Head of caudate nucleus (tissue), 42 donors: Measurements from ENCODE around the gene LRP1.

Experiments used
- DNase-seq, 42 donors: peaks; one replicate each; pipeline versions ENCODE4 v3.0.0 to v3.0.0-alpha.2; 2020 to 2021; ENCODE audit warnings: mixed read lengths in 7 of 42
- intact Hi-C: fragments of 100-400 bp; cut with DNase I; formaldehyde crosslinking; loops from one replicate; pipeline ENCODE4 v1.15.0; 2022

Gene LRP1

DNA sequence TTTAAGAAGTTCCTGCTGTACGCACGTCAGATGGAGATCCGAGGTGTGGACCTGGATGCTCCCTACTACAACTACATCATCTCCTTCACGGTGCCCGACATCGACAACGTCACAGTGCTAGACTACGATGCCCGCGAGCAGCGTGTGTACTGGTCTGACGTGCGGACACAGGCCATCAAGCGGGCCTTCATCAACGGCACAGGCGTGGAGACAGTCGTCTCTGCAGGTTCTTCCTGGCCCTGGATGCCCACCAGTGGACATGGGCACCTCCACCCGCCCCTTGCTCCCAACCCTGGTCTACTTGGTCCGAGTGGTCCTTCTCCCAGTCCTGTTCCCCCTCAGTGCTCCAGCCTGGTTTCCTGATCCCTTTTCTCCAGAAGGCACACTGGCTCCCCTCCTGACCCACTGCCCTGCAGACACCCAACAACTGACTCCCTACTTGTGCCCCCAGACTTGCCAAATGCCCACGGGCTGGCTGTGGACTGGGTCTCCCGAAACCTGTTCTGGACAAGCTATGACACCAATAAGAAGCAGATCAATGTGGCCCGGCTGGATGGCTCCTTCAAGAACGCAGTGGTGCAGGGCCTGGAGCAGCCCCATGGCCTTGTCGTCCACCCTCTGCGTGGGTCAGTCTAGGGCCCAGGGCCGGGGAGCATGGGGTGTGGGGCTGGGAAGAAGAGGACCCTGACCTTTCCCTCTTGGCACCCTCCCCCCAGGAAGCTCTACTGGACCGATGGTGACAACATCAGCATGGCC, 51.2 kb downstream of the LRP1 start:
- intact Hi-C loops: loop anchor here (5.0 kb wide), 1 partner anchor 52 kb away; the partner anchor contains the start of gene LRP1
- no peak for DNase-seq

DNA sequence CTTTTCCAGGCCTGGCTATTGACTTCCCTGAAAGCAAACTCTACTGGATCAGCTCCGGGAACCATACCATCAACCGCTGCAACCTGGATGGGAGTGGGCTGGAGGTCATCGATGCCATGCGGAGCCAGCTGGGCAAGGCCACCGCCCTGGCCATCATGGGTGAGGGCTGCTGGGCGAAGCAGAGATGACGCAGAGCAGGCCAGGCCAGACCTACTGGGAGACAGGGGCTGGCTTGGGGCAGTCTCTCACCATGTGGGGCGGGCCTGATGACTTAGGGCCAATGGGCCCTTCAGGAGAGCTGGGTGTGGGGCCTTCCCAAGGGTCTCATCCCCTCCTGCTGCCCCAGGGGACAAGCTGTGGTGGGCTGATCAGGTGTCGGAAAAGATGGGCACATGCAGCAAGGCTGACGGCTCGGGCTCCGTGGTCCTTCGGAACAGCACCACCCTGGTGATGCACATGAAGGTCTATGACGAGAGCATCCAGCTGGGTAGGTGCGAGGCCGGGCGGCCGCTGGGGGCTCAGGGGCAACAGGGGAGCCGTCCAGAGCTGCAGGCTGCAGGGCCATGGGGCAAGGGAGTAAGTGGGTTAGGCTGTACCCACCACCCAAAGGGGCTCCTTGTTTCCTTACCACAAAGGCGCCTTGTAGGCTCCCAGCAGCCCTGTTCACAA, 52.2 kb downstream of the LRP1 start:
- intact Hi-C loops: loop anchor here (5.0 kb wide), 1 partner anchor 53 kb away; the partner anchor contains the start of gene LRP1

DNA sequence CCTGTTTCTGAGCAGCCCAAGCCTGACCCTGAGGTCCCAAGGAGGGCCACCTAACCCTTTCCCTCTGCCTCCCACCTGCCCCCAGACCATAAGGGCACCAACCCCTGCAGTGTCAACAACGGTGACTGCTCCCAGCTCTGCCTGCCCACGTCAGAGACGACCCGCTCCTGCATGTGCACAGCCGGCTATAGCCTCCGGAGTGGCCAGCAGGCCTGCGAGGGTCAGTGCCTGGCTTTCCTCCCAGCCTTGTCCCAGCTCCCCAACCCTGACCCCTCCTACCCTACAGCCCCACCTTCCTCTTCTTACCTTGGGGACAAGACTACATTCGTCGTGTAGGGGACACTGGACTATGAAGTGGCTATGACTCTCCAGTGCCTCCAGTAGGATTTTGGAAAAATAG, 52.8 kb downstream of the LRP1 start:
- no peak for DNase-seq
- intact Hi-C loops: loop anchor here (5.0 kb wide), 1 partner anchor 54 kb away; the partner anchor contains the start of gene LRP1

More for the DNA sequence above, 52.2 kb downstream of the LRP1 start:
- DNase-seq: no peak

DNA sequence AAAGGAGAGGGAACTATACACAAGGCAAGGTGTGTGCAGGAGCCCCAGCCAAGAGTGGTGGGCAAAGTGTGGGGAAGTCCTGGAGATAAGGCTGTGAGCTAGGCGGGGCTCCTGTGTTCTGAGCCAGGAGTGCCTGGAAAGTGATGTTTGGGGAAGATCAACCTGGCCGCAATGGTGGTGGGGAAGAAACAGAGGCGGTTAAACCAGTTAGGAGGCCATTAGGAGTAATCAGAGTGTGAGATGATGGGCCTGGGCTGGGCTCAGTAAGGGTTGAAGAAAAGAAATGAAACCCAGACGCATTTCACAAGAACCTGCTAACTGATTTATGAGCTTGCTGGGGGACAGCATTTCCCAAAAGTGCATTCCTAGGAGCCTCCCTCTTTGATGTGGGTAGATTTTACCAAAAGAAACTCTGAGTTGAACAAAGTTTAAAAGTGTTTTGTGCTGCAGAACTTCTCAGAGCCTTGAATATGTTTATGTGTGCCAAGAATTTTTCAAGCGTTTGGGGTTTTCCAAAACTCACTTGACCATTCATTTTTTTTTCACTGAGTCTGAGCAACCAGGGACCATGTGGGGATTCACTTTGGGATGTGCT, 53.4 kb downstream of the LRP1 start:
- DNase-seq: no peak
- intact Hi-C loops: loop anchor here (5.0 kb wide), 1 partner anchor 54 kb away; the partner anchor contains the start of gene LRP1

DNA sequence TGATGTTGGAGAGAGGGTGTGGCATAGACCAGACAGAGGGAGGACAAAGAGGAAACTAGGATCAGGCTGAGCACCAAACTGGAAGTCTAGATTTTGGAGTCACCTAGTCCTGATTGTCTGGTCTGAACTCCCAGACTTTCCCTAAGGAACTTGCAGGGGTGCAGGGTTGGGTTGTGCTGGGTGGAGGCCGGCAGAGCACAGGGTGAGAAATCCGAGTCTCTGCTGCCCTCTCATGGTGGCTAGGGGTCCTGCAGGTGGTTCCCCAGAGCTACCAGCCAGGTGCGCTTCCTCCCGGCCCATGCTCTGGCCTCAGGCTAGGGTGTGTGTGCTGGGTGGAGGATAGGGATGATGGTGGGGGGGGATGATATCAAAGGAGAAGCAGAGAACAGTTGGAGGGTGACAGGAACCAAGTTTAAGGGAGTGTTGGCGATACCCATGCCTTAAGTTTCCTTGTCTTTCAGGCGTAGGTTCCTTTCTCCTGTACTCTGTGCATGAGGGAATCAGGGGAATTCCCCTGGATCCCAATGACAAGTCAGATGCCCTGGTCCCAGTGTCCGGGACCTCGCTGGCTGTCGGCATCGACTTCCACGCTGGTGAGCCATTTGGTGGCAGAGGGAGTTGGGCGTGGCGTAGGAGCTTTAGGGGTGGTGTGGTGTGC, 54.8 kb downstream of the LRP1 start:
- DNase-seq: peak; percentile 38 to 90 (median 76)
- intact Hi-C loops: loop anchor here (5.0 kb wide), 1 partner anchor 56 kb away; the partner anchor contains the start of gene LRP1

DNA sequence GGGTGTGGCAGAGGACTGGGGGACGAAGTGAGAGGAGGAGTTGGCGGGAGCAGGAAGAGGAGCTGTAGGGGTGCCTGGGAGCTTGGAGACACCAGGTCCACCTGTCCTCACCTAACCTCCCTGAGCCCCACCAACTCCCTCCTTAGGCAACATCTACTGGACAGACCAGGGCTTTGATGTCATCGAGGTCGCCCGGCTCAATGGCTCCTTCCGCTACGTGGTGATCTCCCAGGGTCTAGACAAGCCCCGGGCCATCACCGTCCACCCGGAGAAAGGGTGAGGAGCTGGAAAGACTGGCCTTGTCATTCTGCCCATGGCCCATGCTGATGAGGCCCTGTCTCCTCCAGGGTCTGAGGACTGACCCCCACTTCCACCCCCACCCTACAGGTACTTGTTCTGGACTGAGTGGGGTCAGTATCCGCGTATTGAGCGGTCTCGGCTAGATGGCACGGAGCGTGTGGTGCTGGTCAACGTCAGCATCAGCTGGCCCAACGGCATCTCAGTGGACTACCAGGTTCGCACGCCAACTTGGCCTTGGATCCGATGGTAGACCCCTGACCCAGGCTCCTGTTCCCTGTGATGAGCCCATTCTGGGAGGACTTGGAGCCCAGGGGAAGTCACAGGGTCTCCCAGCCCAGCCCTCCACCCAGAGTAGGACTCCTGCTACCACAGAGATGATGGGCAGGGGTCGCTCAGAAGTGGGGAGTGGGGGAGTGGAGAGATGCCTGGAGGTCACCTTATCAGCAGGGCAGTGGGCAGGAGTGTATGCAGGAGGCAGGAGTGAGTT, 55.8 kb downstream of the LRP1 start:
- DNase-seq: no peak
- intact Hi-C loops: loop anchor here (5.0 kb wide), 1 partner anchor 57 kb away; the partner anchor contains the start of gene LRP1

DNA sequence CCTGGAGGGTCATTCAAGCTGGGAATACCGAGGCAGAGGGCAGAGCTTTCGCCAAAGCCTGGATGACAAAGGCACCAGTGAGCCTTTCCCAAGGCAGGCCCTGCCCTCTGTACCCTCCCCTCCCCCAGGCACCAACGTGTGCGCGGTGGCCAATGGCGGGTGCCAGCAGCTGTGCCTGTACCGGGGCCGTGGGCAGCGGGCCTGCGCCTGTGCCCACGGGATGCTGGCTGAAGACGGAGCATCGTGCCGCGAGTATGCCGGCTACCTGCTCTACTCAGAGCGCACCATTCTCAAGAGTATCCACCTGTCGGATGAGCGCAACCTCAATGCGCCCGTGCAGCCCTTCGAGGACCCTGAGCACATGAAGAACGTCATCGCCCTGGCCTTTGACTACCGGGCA, 57.1 kb downstream of the LRP1 start:
- intact Hi-C loops: no loop called here
- no peak for DNase-seq

DNA sequence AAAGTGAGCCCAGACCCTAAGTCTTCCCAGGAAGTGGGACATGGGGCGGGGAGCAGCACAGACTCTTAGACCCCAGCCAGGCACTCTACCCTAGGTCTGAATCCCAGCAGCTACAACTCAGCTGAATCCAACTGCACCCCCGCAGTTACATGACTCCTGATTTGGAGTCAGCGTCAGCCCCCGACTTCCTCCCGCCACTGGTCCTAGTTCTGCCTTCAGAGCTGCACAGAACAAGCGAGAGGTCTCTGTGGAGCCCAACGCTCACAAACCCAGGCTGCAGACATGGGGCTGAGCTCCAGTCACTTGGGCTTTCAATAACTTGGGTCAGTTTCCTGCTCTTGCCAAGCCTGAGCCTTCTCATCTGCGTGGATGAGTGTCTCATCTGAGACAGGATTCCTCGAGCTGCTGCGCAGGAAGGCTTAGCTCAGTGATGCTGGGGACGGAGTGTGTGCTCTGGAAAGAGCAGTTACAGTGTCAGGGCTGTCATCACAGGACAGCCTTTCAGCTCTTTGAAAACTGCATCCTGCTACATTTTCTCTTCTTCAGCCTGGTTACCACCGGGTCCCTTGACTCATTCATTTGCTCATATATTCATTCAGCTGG, 57.7 kb downstream of the LRP1 start:
- intact Hi-C loops: no loop called here
- DNase-seq: peak in 22 of 42 donors; percentile 35 to 73 (median 51)

DNA sequence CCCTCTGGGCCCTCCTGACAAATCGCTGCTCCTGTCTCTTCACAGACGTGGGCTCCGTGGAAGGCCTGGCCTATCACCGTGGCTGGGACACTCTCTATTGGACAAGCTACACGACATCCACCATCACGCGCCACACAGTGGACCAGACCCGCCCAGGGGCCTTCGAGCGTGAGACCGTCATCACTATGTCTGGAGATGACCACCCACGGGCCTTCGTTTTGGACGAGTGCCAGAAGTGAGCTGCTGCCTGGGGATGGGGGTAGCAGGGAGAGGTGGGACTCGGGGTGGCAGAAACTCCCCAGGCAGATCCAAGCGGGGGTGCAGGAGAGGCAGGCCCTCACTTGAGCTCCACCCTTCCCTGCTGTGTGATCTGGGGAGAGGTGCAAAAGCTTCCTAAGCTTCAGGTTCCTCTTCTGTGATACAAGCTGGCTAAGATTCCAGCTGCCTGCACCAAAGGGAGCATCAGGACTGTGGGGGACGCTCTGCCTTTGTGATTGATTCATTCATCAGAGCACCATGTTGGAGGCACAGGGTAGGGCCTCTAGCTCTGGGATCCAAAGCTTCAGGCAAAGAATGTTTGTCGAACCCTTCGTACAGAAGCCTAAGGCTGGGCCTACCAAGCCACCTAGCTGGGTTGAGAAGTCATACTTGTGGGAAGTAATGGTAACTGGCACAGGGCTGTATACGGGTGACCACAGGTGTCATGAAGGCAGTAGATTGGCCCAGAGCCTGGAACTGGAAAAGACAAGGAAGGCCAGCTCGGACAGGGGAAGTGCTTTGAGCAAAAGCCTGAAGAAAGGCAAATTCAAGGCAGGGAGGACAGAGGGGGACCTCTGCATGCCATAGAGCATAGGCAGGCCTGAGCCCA, 59.2 kb downstream of the LRP1 start:
- peak in 23 of 42 donors; percentile 25 to 79 (median 52) for DNase-seq
- intact Hi-C loops: no loop called here

DNA sequence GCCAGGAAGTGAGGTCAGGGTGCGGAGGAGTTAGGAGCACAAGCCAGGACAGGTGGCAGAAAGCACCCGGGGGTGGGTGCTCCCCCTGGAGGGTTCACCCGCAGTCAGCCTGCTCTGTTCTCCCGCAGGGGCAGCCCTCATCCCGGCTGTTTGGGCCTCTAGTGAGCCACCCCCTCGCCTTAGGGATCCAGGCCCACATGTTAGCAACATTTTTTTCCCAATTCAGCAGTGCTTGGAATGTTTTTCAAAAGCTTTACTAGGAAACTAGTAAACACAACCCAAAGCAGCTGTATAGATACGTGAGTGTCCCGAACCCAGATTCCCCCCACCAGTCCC, 59.8 kb downstream of the LRP1 start:
- DNase-seq: no peak
- intact Hi-C loops: no loop called here

DNA sequence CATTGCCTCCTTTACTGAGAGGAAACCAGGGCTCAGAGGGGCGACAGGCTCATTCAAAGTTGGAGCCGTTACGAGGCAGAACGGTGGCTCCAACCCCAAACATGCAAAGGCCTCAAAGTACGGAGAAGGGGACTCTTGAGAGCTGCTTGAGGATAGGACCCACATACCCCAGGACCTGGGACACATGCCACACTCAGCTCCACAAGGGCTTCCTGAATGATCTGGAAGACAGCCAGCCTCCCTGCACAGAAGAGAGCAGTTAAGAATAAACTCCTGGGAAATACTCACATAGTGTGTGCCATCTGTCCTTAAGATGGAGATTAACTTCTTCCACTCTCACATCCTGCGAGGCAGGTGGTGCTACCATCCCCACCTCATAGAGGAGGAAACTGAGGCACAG, 61.8 kb downstream of the LRP1 start:
- intact Hi-C loops: no loop called here
- peak in 1 of 42 donors; percentile 30 for DNase-seq

DNA sequence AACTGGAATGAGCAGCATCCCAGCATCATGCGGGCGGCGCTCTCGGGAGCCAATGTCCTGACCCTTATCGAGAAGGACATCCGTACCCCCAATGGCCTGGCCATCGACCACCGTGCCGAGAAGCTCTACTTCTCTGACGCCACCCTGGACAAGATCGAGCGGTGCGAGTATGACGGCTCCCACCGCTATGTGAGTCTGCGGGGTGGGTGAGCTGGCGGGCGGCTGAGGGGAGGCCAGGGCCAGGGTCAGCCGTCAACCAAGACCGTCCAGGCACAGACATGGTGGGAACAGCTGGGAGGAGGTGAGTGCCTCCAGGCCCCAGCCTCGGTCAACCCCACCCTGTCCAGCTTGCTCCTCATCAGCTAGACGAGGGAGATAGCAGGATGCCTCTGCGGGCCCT, 62.5 kb downstream of the LRP1 start:
- DNase-seq: no peak
- intact Hi-C loops: no loop called here

DNA sequence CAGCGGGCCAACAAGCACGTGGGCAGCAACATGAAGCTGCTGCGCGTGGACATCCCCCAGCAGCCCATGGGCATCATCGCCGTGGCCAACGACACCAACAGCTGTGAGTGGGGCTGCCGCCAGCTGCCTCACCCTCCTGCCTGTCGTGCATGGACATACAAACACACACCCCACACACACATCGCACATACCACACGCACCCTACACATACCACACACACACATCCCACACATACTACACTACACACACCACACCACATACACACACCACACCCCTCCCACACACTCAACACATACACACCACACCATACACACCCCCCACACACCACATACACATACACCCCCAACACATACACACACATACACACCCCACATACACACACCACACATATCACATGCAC, 63.1 kb downstream of the LRP1 start:
- intact Hi-C loops: no loop called here
- no peak for DNase-seq

DNA sequence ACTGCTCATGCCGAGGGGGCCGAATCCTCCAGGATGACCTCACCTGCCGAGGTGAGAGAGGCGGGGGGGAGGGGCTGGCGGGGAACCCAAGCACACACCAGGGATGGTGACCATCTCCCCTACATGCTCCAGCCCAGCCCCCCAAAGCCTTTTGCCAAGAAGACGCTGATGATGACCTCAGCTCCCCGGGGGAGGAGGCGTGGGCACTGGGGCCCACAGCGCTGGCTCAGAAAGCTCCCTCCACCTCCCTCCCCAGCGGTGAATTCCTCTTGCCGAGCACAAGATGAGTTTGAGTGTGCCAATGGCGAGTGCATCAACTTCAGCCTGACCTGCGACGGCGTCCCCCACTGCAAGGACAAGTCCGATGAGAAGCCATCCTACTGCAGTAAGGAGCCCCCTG, 64.6 kb downstream of the LRP1 start:
- DNase-seq: no peak
- intact Hi-C loops: no loop called here

DNA sequence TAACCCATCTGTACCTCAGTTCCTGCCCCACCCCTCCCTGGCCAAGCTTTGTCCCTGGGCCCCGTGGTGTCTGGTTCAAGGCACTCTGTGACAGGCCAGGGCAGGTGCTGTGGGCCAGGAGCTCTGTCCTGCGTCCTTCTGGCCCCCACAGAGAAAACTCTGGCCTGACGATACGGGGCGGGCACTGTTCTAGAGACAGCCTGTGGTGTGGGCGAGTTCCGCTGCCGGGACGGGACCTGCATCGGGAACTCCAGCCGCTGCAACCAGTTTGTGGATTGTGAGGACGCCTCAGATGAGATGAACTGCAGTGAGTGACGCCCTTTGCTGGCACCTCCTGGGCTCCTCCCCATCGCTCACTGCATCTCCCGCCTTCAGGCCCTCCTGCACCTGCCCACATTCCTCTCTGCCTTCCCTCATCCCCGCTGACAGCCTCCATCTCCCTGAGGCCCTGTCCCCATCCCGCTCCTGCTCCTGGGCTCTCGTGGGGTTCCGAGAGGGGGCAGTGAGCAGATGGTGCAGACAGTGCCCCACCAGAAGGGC, 65.5 kb downstream of the LRP1 start:
- peak in 31 of 42 donors; percentile 14 to 83 (median 60) for DNase-seq
- intact Hi-C loops: no loop called here

DNA sequence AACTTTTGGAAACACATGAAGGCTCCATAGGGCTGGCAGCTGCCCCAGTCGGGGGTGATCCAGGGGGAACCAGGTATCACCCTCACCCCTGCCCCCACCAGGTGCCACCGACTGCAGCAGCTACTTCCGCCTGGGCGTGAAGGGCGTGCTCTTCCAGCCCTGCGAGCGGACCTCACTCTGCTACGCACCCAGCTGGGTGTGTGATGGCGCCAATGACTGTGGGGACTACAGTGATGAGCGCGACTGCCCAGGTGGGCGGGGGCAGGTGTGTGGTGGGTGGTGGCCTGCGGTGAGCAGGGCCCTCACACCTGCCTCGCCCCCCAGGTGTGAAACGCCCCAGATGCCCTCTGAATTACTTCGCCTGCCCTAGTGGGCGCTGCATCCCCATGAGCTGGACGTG, 66.0 kb downstream of the LRP1 start:
- intact Hi-C loops: no loop called here
- no peak for DNase-seq

DNA sequence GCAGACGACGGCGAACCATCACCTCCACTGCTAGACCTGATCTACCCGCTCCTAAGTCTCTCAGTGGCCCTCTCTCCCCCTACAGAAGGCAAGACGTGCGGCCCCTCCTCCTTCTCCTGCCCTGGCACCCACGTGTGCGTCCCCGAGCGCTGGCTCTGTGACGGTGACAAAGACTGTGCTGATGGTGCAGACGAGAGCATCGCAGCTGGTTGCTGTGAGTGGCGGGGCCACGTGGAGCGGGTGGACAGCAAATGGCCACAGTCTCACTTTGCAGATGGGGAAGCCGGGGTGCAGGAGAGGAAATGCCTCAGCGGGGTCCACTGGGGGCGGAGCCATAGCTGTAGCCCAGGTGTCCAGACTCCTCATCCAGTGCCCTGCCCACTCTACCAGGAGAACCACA, 66.9 kb downstream of the LRP1 start:
- peak in 23 of 42 donors; percentile 19 to 67 (median 48) for DNase-seq
- intact Hi-C loops: no loop called here
